GM12872 (cell line): ENCODE data around the gene EPHB1.

Source experiments
- TF ChIP-seq, protein P1 (sequence below): IDR thresholded peaks from 3 replicates; pipeline ENCODE4 v1.5.1; 2011; ENCODE audit warnings: low read depth, mild to moderate bottlenecking, low read length, moderate library complexity; ENCODE audit not compliant: insufficient read depth

EPHB1 gene

GRCh38 chr3:135100366-135100765 is 305.3 kb downstream of the EPHB1 start:
- TF ChIP-seq, protein P1, sequence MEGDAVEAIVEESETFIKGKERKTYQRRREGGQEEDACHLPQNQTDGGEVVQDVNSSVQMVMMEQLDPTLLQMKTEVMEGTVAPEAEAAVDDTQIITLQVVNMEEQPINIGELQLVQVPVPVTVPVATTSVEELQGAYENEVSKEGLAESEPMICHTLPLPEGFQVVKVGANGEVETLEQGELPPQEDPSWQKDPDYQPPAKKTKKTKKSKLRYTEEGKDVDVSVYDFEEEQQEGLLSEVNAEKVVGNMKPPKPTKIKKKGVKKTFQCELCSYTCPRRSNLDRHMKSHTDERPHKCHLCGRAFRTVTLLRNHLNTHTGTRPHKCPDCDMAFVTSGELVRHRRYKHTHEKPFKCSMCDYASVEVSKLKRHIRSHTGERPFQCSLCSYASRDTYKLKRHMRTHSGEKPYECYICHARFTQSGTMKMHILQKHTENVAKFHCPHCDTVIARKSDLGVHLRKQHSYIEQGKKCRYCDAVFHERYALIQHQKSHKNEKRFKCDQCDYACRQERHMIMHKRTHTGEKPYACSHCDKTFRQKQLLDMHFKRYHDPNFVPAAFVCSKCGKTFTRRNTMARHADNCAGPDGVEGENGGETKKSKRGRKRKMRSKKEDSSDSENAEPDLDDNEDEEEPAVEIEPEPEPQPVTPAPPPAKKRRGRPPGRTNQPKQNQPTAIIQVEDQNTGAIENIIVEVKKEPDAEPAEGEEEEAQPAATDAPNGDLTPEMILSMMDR = no peak

GRCh38 chr3:135103917-135104316 is 308.9 kb downstream of the EPHB1 start:
- TF ChIP-seq, protein P1 = no peak

- TF ChIP-seq, protein P1 = no peak
Observed at GRCh38 chr3:135106445-135106844, 311.4 kb downstream of the EPHB1 start.

GRCh38 chr3:135107043-135107442 is 312.0 kb downstream of the EPHB1 start:
- TF ChIP-seq, protein P1 = no peak

GRCh38 chr3:135109681-135110080 is 314.6 kb downstream of the EPHB1 start:
- TF ChIP-seq, protein P1 = no peak

DNA sequence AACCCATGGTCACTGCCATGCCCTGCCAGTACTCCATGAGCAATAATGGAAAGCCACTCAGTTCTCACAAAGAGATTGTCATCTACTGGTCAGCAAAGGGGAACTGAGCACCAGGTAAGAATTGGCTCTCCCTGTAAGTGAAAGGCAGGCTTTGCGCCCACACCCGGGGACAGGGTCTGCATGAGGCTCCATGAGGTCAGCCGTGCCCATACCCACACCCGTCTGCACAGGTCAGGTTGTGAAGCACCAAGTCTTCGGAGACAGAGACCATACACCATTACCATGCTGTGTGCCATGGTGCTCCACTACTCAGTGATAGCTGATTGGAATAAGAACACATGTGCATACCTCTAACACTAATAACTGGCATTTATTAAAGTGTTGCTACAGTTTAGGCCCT is 322.9 kb downstream of the EPHB1 start:
- TF ChIP-seq, protein P1 = no peak

DNA sequence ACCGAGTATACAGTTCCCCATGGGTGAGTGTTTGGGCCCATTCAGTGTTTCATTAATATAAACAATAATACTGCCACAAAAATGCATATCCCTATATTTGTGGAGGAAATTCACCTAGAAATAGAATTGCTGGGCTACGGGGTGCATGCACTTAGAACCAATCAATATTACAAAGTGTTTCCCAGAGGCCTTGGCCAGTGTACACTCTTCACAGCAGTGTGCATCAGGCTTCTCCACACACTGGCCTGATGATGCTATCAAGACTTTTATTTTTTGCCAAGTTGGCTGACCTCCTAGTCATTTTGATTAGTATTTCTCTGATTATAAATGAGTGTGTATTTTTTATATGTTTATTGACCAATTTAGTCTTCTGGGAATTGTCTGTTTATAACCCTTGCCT is 323.7 kb downstream of the EPHB1 start:
- TF ChIP-seq, protein P1 = no peak
